Gastrocnemius medialis (tissue), 4 donors: ENCODE results near the gene FAM229A.

Experiments
- POLR2A ChIP-seq, 2 donors: fragments of 450-650 bp; IDR thresholded peaks; one replicate each; pipeline ENCODE4 v1.6.1; 2017; ENCODE audit warnings: antibody characterized with exemption in 2 of 2, mild to moderate bottlenecking in 2 of 2, moderate library complexity in 2 of 2
- TF ChIP-seq, protein P1 (sequence below), 5 experiments: fragments of 450-650 bp in 3 of 5; fragments of 200-600 bp in 2 of 5; sonication (generic) in 2 of 5; IDR thresholded peaks in 4 of 5; conservative IDR thresholded peaks in 1 of 5; 1 replicate in 4 of 5; 2 replicates in 1 of 5; pipeline ENCODE4 v1.5.1; 2016 to 2019; ENCODE audit warnings: antibody characterized with exemption in 5 of 5, mild to moderate bottlenecking in 3 of 5, moderate library complexity in 3 of 5

DNA sequence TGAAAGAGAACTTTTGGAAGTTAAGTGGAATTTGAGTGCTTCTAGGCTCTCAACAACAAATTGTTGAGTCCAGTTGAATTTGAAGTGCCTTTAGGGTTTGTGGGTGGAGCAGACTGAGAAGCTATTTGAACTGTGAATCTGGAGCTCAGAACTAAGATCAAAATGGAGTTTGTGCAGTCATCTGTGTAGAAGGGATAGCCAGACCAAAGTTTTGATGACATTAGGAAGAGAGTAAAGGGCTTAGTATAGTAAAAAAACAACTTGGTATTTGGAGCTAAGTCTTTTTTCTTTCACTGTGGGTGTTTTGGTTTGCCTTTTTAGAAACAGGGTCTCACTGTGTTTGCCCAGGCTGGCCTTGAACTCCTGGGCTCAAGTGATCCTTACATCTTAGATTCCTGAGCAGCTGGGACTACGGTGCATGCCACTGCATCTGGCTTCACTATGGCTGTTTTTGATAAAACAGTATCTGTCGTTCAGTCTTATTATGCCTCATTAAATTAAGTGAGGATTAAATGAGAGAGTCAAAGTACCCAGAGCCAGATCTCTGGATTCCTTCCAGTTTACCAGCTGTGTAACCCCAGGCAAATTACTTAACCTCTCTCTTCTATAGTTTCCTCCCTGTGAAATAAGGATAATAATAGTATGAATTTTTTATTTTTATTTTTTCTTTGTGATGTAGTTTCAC is 50.4 kb downstream of the FAM229A start:
- TF ChIP-seq, protein P1, sequence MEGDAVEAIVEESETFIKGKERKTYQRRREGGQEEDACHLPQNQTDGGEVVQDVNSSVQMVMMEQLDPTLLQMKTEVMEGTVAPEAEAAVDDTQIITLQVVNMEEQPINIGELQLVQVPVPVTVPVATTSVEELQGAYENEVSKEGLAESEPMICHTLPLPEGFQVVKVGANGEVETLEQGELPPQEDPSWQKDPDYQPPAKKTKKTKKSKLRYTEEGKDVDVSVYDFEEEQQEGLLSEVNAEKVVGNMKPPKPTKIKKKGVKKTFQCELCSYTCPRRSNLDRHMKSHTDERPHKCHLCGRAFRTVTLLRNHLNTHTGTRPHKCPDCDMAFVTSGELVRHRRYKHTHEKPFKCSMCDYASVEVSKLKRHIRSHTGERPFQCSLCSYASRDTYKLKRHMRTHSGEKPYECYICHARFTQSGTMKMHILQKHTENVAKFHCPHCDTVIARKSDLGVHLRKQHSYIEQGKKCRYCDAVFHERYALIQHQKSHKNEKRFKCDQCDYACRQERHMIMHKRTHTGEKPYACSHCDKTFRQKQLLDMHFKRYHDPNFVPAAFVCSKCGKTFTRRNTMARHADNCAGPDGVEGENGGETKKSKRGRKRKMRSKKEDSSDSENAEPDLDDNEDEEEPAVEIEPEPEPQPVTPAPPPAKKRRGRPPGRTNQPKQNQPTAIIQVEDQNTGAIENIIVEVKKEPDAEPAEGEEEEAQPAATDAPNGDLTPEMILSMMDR (IDR thresholded peaks at IDR 0.05 in 4 of 5, conservative IDR thresholded peaks at IDR 0.05 in 1 of 5), result no peak
- no peak for TF ChIP-seq POLR2A (IDR thresholded peaks at IDR 0.05)
